CD4-positive, alpha-beta T cell treated with Interleukin-17A for 4 hours (primary cell): Measurements from ENCODE around the gene FAM193A.
"Not testable (repeated sequence)": the region's sequence is repeated elsewhere in the genome, so short reads cannot be mapped to it uniquely, and the experiment has no call there.

Experiments used
- DNase-seq: peaks from one replicate; pipeline ENCODE4 v3.0.0-alpha.2; 2020; ENCODE audit warnings: mixed read lengths

FAM193A gene

GRCh38 chr4:2514944-2515343, 21.5 kb upstream of the FAM193A start:
- not testable (repeated sequence) for DNase-seq

- no peak for DNase-seq
Observed at GRCh38 chr4:2515830-2516550, 20.5 kb upstream of the FAM193A start.

DNA sequence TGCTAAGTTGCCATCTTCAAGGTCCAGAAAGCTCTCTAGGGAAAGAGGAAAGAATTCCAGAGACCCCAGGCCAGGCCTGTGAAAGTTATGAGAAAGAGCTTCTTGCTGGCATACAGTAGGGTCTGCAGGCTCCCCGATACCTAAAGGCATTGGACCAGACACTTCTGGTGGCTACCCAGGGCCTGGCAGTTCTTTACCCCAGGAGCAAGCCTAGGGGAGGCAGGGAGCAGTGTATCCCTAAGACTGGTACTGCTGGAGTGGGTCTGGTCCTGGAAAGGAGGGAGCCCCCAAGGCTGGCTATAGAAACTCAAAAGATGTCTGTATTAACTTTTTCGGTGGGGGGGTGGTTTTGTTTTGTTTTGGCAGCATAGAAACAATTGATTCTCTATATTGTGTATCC, 19.8 kb upstream of the FAM193A start:
- DNase-seq: no peak

DNA sequence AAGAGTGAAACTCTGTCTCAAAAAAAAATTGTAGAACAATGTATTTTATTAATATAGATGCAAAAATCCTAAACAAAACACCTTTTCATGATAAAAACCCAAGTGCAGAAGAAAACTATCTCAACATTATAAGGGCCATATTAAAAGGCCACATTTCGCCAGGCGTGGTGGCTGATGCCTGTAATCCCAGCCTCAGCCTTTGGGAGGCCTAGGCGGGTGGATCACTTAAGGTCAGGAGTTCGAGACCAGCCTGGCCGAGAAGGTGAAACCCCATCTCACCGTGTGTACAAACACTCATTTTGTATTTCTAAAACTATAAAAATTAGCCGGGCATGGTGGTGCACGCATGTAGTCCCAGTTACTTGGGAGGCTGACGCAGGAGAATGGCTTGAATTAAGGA, 9.9 kb upstream of the FAM193A start:
- no peak for DNase-seq

DNA sequence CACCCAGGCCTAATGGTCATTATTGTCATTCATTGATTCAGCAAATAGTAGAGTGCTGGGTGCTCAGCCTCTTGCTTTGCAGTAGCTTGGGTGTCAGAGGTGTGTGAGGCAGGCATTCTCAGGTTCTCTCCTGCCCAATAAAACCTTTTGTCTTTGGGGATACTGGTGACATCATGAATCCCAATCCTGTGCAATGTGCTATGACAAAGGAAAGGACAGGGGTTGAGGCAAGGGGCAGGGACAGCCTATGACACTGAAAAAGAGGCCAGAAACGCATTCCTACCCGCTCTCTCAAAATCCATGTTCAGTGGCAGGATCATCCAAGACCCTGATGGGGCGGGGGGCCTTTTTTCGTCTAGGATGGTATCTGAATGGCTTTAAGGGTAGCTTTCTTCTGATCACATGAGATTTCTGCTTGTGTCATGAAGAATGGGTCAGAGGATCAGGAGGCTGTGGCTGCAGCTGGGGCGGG, 1.5 kb upstream of the FAM193A start:
- DNase-seq: no peak

- peak; percentile 45 for DNase-seq
Observed at GRCh38 chr4:2535376-2536192, 863 bp upstream of the FAM193A start.

DNA sequence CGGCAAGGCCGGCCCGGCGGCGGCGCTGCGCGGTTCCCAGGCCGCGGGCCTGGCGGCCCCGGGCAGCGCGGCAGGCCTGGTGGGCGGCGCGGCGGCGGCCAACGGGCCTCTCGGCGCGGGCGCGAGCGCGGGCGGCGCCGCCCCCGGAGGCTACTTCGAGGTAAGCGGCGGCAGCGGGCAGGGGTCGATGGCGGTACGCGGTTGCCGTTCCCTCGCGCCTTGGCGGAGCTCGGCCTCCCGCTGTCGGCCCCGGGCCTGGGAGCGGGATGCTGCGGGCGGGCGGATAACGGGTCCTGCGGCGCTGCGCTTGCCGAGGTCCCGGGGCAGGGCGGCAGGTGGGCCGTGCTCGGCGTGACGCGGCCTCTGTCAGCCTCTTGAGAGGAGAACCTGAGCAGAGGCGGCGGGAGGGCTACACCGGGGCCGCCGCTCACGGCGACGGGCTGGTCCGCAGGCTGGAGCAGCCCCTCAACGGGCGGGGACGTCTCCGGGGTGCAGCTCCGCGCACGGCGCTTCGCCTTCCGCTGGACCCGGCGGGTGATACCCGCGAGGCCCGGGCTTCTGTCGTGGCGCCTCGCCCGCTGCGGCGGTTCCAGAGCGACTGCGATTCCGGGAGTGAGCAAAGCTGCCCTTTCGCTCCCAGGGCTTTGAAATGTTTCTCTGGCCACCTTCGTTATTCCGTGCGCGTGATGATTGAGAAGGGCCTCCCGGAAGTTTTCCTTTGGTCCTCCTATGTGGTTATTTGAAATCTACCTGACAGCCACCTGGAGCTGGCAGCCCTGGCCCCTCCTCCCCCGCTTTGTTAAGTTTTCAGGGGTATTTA, 774 bp downstream of the FAM193A start:
- DNase-seq: peak; percentile 59

DNA sequence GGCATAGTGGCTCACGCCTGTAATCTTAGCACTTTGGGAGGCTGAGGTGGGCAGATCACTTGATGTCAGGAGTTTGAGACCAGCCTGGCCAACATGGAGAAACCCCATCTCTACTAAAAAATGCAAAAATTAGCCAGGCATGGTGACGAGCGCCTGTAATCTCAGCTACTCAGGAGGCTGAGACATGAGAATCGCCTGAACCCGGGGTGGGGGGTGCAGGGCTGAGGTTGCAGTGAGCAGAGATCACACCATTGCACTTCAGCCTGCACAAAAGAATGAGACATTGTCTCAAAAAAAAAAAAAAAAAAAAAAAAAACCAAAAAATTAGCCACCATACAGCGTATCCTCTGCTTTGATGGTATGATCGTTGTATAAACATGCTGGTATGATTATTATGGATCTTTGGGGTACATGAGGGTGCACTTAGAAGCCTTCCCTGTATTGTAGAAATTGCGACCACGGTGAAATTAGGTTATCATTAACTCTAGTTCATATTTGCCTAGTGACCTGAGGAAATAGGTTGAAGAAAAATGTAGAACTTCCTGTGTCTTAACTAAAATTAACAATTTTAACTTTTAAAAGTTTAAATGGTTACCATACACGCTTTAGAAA, 7.2 kb downstream of the FAM193A start:
- not testable (repeated sequence) for DNase-seq

DNA sequence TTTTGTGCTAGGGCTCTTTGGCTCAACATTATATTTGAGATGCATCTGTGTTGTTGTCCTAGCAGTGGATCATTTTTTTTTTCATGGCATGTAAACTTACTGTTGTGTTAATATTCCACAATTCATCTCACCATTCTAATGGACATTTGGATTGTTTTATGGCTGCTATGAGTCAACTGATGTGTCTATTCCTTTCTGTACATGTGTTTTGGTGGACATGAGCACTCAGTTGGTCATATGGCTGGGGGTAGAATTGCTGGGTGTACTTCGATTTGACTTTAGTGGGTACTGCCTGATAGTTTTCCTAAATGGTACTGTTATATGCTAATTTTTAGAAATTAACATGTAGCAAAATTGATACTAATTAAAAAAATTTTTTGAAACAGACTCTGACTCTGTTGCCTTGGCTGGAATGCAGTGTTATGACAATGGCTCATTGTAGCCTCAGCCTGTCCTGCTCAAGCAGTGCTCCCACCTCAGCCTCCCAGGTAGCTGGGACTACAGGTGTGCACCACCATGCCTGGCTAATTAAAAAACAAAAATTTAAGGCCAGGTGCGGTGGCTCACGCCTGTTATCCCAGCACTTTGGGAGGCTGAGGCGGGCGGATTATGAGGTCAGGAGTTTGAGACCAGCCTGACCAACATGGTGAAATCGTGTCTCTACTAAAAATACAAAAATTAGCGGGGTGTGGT, 9.0 kb downstream of the FAM193A start:
- DNase-seq: no peak

DNA sequence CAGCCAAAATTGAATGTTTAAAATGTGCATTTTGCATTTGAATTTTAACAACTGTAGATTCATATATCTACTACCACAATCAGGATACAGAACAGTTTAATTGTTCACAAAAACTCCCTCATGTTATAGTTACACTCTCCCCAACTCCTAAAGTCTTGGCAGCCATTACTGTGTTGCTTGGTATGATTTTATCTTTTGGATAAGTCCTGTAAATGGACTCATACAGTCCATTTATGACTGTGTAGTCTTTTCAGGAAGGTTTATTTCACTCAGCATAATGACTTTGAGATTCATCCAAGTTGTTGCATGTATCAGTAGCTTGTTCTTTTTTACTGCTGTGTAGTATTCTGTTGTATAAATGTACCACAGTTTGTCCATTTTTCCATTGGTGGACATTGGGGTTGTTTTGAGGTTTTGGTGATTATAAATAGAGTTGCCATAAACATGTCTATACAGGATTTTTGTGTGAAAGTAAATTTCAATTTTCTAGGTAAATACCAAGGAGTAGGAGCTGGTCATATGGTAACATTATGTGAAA, 9.9 kb downstream of the FAM193A start:
- no peak for DNase-seq

DNA sequence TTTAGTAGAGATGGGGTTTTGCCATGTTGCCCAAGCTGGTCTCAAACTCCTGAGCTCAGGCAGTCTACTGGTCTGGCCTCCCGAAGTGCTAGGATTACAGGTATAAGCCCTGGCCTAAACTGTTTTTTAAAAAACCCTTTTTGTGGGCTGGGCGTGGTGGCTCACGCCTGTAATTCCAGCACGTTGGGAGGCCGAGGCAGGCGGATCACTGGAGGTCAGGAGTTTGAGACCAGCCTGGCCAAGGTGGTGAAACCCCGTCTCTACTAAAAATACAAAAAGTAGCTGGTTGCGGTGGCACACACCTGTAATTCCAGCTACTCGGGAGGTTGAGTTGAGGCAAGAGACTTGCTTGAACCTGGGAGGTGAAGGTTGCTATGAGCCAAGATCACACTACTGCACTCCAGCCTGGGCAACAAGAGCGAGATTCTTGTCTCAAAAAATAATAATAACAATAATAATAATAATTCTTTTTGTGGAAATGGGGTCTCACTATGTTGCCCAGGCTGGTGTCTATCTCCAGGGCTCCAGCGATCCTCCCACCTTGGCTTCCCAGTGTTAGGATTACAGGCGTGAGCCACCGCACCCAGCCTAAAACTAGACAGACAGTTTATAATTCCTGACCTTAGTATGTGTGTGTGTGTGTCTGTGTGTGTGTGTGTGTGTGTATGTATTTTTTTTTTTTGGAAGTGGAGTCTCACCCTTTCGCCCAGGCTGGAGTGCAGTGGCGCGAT, 10.7 kb downstream of the FAM193A start:
- not testable (repeated sequence) for DNase-seq

- no peak for DNase-seq
Observed at GRCh38 chr4:2551118-2551517, 14.7 kb downstream of the FAM193A start.

GRCh38 chr4:2552806-2553205, 16.4 kb downstream of the FAM193A start:
- DNase-seq: no peak

DNA sequence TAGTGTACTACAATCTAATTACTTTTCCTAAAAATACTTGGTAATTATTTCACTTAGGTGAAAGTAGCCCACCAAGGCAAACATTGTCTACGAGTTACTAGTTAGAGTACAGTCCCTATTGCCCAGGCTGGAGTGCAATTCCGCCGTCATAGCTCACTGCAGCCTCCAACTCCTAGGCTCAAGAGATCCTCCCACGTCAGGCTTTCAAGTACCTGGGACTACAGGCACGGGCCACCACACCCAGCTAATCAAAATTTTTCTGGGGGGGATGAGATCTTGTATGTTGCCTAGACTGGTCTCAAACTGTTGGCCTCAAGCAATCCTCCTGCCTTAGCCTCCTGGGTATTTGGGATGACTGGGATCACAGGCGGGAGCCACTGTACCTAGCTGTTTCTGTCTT, 21.9 kb downstream of the FAM193A start:
- DNase-seq: no peak

DNA sequence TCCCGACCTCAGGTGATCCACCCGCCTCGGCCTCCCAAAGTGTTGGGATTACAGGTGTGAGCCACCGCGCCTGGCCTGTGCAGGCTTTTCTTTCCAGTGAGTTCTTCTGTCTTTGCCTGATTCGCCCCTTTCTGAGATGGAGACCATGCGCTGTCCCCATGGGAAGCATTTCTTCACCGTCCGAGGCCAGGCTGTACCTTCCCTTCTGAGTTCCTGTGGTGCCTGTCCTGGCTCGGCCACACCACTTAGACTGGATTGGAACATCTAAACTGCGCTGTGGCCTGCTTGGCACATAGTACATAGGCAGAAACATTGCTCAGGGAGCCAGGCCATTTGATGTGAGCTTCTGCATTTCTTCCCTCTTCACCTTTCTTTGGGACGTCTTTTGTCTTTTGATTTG, 23.7 kb downstream of the FAM193A start:
- no peak for DNase-seq

GRCh38 chr4:2565533-2565932, 29.1 kb downstream of the FAM193A start:
- DNase-seq: no peak

DNA sequence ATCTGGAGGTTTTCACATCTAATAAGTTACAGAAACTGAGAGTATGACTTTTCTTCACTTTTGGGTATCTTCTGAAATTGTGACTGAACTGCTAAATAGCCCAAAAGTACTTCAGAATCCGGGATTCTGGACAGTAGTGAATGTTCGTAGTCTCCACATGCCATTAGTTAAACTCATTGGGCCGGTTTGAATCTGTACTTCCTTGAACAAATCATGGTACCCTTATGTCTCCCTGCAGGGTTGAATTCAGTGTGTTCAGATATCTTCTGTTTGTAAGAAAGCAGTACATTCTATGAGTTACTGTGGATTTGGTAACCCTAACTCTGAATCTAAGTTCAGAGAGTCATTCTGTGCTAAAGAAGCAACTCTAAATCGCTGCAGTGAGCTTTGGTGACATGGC, 33.6 kb downstream of the FAM193A start:
- DNase-seq: no peak

DNA sequence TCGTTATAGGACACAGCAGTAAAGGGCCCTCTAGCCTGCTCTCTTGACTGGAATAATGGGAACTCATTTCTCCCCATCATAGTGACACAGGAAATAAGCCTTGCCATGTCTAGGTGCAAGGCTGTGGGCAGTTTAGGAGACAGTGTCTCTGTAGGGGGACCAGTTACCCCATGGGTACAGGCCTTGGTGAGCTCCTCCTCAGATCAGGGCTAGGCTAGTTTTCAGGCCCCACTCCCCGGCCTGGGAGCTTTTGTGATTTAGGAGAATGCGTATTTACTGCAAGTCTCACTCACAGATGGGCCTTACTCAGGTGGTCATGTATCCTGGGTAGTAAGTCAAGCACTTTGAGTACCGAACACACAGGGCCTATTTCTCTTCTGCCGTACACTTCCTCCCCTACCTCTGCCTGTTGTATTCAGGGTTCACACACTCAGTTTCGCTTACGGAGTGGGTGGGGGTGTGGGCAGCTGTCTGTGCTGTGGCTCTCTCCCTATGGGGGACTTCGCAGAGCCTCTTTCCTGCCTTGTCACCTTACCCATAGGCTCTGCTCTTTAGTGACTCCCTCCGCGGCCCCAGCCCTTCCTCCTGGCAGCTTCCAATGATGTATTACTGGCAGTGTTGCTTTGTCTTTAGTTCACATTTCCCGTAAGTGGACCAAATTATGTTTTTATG, 34.2 kb downstream of the FAM193A start:
- peak; percentile 46 for DNase-seq

DNA sequence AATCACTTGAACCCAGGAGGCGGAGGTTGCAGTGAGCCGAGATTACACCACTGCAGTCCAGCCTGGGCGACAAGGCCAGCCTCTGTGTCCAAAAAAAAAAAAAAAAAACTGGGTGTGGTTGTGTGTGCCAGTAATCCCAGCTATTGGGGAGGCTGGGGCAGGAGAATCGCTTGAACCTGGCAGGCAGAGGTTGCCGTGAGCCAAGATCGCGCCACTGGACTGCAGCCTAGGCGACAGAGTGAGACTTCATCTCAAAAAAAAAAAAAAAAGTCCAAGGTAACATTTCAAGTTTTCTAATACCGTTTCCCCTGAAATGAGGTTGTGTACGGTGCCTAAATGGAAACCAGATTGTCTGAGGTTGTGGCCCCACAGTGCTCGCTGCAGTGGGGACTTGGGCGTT, 35.6 kb downstream of the FAM193A start:
- no peak for DNase-seq

- no peak for DNase-seq
Observed at GRCh38 chr4:2572866-2573265, 36.4 kb downstream of the FAM193A start.

- DNase-seq: no peak
Observed at GRCh38 chr4:2574009-2574408, 37.6 kb downstream of the FAM193A start.
